Heart right ventricle (tissue), 16 donors: ENCODE data around the gene CCNF. TPM values are rescaled to one million over a fixed set of nuclear protein-coding genes. Genes with fewer than 3 reads are reported as not detected.

ENCODE experiments used
- ATAC-seq, 8 donors: fragments of 200-7000 bp; cut with Tn5 transposase; one replicate each; pipeline ENCODE4 v1.9.1; 2020; ENCODE audit warnings: mild to moderate bottlenecking in 8 of 8, moderate library complexity in 8 of 8, moderate number of reproducible peaks in 1 of 8
- DNase-seq, 2 donors: peaks; one replicate each; pipeline ENCODE4 v3.0.0-alpha.2; 2020
- H3K27ac ChIP-seq, 10 donors: fragments of 200-600 bp; sonication (generic) in 2 of 10; one replicate each; pipeline versions ENCODE4 v1.5.0 to v1.8.0; 2020 to 2022; ENCODE audit warnings: mild to moderate bottlenecking in 3 of 10
- H3K27me3 ChIP-seq, 7 donors: fragments of 200-600 bp; one replicate each; pipeline ENCODE4 v1.8.0; 2021 to 2022; ENCODE audit warnings: mild to moderate bottlenecking in 2 of 7
- H3K36me3 ChIP-seq, 9 donors: fragments of 200-600 bp; sonication (generic) in 1 of 9; one replicate each; pipeline versions ENCODE4 v1.5.0 to v1.8.0; 2020 to 2022; ENCODE audit warnings: mild to moderate bottlenecking in 2 of 9
- H3K4me1 ChIP-seq, 9 donors: fragments of 200-600 bp; sonication (generic) in 1 of 9; one replicate each; pipeline versions ENCODE4 v1.5.0 to v1.8.0; 2020 to 2022; ENCODE audit warnings: mild to moderate bottlenecking in 4 of 9
- H3K4me3 ChIP-seq, 10 donors: fragments of 200-600 bp; sonication (generic) in 2 of 10; one replicate each; pipeline versions ENCODE4 v1.5.0 to v1.8.0; 2020 to 2022; ENCODE audit warnings: mild to moderate bottlenecking in 7 of 10, moderate library complexity in 2 of 10
- H3K9me3 ChIP-seq, 11 donors: fragments of 200-600 bp in 10 of 11; sonication (generic) in 2 of 11; one replicate each; pipeline versions ENCODE4 v1.5.0 to v1.8.0; 2013 to 2022; ENCODE audit warnings: mild to moderate bottlenecking in 2 of 11, control low read depth in 1 of 11, moderate library complexity in 1 of 11
- CTCF ChIP-seq, 9 donors: fragments of 200-600 bp; sonication (generic) in 2 of 9; IDR thresholded peaks; one replicate each; pipeline versions ENCODE4 v1.5.0 to v1.8.0; 2021 to 2022; ENCODE audit warnings: antibody characterized with exemption in 9 of 9, mild to moderate bottlenecking in 5 of 9, moderate library complexity in 1 of 9
- WGBS, 2 donors: extraction: QIAGEN DNeasy Blood & Tissue Kit; methylation state at CpG; one replicate each; pipeline ENCODE4 v1.1.7; 2013; ENCODE audit warnings: inconsistent platforms in 1 of 2; 5-methylcytosine and 5-hydroxymethylcytosine counted together
- intact Hi-C, 10 donors: fragments of 100-400 bp; cut with DNase I; formaldehyde crosslinking; loops; one replicate each; pipeline versions ENCODE4 v1.11.1 to v1.14.2; 2022
- polyA plus RNA-seq, 2 donors: library from polyadenylated mRNA; stranded (reverse); fragments of 200-250 nt; gene quantifications; one replicate each; pipeline ENCODE4 v1.2.3, GENCODE V29; 2013
- total RNA-seq, 10 donors: library from RNA; stranded (reverse); fragmentation: NEBNext Ultra II Directional in 3 of 10; extraction: Animal tissue kit (Norgen Biotek cat#: 25700) in 3 of 10; gene quantifications; one replicate each; pipeline versions ENCODE4 v1.2.1 to v1.2.4, GENCODE V29; 2021 to 2023
- donor health status: Arrhythmogenic right ventricular cardiomyopathy.
- donor health status: ischemic (EF 13 %, LVEDD 7.1; RV severe dilation, severe dysfunction).
- donor health status: healthy with polysubstance abuse.
- donor health status: DM: no; HTN: yes; CAD: no.
- donor health status: DM: no; HTN: no; CAD: no.
- donor health status: ischemic (EF 25% LVEDD 6.9; RV normal size, moderate dysfunction).
- donor health status: ischemic (EF 25% LVEDD 5.7; RV mildly dilated, moderate dysfunction).
- donor health status: healthy.
- donor health status: DM: yes; HTN: yes; CAD: no.
- donor health status: Ischemic cardiomyopathy.
- donor health status: ischemic (EF 35%, LVEDD 5.7; RV mildly dilated, moderate dysfunction).
- donor health status: nonischemic (EF 11% LVEDD 7.7; RV severe dilation, severe dysfunction).
- donor health status: DM: yes; HTN: yes; CAD: no.
- donor health status: PGD.
- donor health status: ischemic (EF 29% LVEDD 5.4; RV normal size, mild dysfunction).
- donor health status: nonischemic (EF 23%, LVEDD 6.1; RV moderate dilation, normal function).

Gene CCNF
- total and polyA plus RNA-seq, 12 donors = 0.51 to 3.4 (median 0.99) TPM

- H3K4me3 ChIP-seq = peak overlapping the region in 6 of 10 donors; percentile 22 to 83 (median 57)
- peaks cover 22 to 61% (median 50%) of the 10 kb centered on the region in 9 donors for H3K4me1 ChIP-seq
- intact Hi-C loops = no loop called here
- no peak for ATAC-seq
- TF ChIP-seq CTCF (IDR thresholded peaks at IDR 0.05) = no peak
- H3K27me3 ChIP-seq = peaks cover 11 to 52% (median 42%) of the 10 kb centered on the region in 7 donors
- H3K36me3 ChIP-seq = no peaks in the 10 kb centered on the region
- no peaks in the 10 kb centered on the region for H3K9me3 ChIP-seq
- DNase-seq = no peak
- WGBS, 2 donors = 4 to 9% methylated on average over 37 to 49 of the region's 49 CpGs
- no peak overlapping the region for H3K27ac ChIP-seq
Measured at GRCh38 chr16:2473446-2473926, 44.2 kb downstream of the CCNF start.

GRCh38 chr16:2473999-2474876, 45.0 kb downstream of the CCNF start:
- TF ChIP-seq CTCF (IDR thresholded peaks at IDR 0.05) = peak in 8 of 9 donors; percentile 13 to 62 (median 39)
- peak; percentile 55 to 81 (median 68) for ATAC-seq

GRCh38 chr16:2474877-2475412, 45.7 kb downstream of the CCNF start, which contains the start of gene TBC1D24:
TSS of gene TBC1D24 (plus strand) at chr16:2475127. CDS start at chr16:2496149, 21,022 bp downstream.
- no peak for TF ChIP-seq CTCF (IDR thresholded peaks at IDR 0.05)
- 0 to 1% methylated on average over 33 to 77 of the region's 77 CpGs for WGBS, 2 donors
- peak; percentile 89 to 96 (median 93) for ATAC-seq
- H3K9me3 ChIP-seq = no peaks in the 10 kb centered on the region
- peak within 1 kb of the TSS; percentile 37 to 94 (median 88) for H3K27ac ChIP-seq
- peaks cover 0 to 4% (median 0%) of the 10 kb centered on the region in 9 donors for H3K36me3 ChIP-seq
- peak; percentile 84 to 92 for DNase-seq
- H3K27me3 ChIP-seq = peaks cover 11 to 37% (median 36%) of the 10 kb centered on the region in 7 donors
- peak within 1 kb of the TSS; percentile 64 to 89 (median 76) for H3K4me3 ChIP-seq
- intact Hi-C loops = loop anchor here in 1 of 10 donors (2.0 kb wide), 1 partner anchor 22 kb away; no protein-coding TSS in a partner anchor
- peaks cover 22 to 46% (median 38%) of the 10 kb centered on the region in 9 donors for H3K4me1 ChIP-seq

More at GRCh38 chr16:2473999-2474876, 45.0 kb downstream of the CCNF start:
- WGBS, 2 donors = 0% methylated on average over 77 to 100 of the region's 100 CpGs
- DNase-seq = peak in 1 of 2 donors; percentile 61
- Histone ChIP-seq H3K27me3 (peaks cover 11 to 44% (median 40%) of the 10 kb centered on the region in 7 donors), H3K4me3 (peak overlapping the region; percentile 64 to 89 (median 76)), H3K36me3 (peaks cover 0 to under 1% (median 0%) of the 10 kb centered on the region in 9 donors), H3K9me3 (no peaks in the 10 kb centered on the region), H3K27ac (peak overlapping the region; percentile 37 to 94 (median 88)), H3K4me1 (peaks cover 22 to 54% (median 42%) of the 10 kb centered on the region in 9 donors)
- intact Hi-C loops = loop anchor here in 1 of 10 donors (2.0 kb wide), 1 partner anchor 23 kb away; no protein-coding TSS in a partner anchor
